ENCODE measurements around the gene PPDPF. TPM values are rescaled to one million over a fixed set of nuclear protein-coding genes. Genes with fewer than 3 reads are reported as not detected.

PPDPF gene
- total RNA-seq, 1 experiment from 2014 or later: 149 TPM

- Mint-ChIP-seq H3K9me3 (no peaks in the 10 kb centered on the region), H3K27me3 (ENCODE audit: low read depth) (no peaks in the 10 kb centered on the region), H3K4me1 (peaks cover 22 to 40% of the 10 kb centered on the region in 2 experiments), H3K27ac (no peak overlapping the region), H3K4me3 (no peak overlapping the region; a peak in 1 of 5 replicates), H3K36me3 (ENCODE audit: insufficient read depth in 1 of 3, low read depth in 3 of 3) (no peaks in the 10 kb centered on the region; a peak in 1 of 7 replicates)
- no peak overlapping the region for H2AFZ ChIP-seq (ENCODE audit: low read length)
- no peak for TF ChIP-seq CTCF (conservative IDR thresholded peaks at IDR 0.05)
- no peak overlapping the region for H3K56ac ChIP-seq (ENCODE audit: insufficient read length, low read depth, low read length)
- no peaks in the 10 kb centered on the region; the same call in 1 of the 2 replicates for H3K4me1 ChIP-seq (ENCODE audit: insufficient read depth, low read length)
- H3T11ph ChIP-seq (ENCODE audit: low read length): no peak overlapping the region
- H2BK5ac ChIP-seq (ENCODE audit: insufficient read length, low read length): no peak overlapping the region
- no peak overlapping the region for H4K5ac ChIP-seq (ENCODE audit: insufficient read length, low read depth, low read length)
- H3K14ac ChIP-seq (ENCODE audit: insufficient read depth, low read length): no peak overlapping the region
- peaks cover 4% of the 10 kb centered on the region for H3K23me2 ChIP-seq (ENCODE audit: insufficient read length, low read depth, low read length, poor library complexity, severe bottlenecking)
- peaks cover 3% of the 10 kb centered on the region for H4K20me1 ChIP-seq (ENCODE audit: control insufficient read depth, insufficient read depth, insufficient read length)
- H2BK15ac ChIP-seq (ENCODE audit: low read depth, low read length): no peak overlapping the region
- no peaks in the 10 kb centered on the region for H3K79me2 ChIP-seq (ENCODE audit: insufficient read depth, low read length)
- WGBS (ENCODE audit: extremely low coverage, insufficient read length, low lambda C conversion rate): no CpG with 5 or more reads among the region's 25 CpGs
- H3K4ac ChIP-seq (ENCODE audit: low read depth, low read length): no peak overlapping the region
- no peak overlapping the region for H3K4me2 ChIP-seq (ENCODE audit: insufficient read depth, insufficient read length, low read length)
- H3K27ac ChIP-seq (ENCODE audit: insufficient read length, low read depth, low read length): no peak overlapping the region
- no peaks in the 10 kb centered on the region for H3K79me1 ChIP-seq (ENCODE audit: insufficient read depth, low read depth, low read length, poor library complexity, severe bottlenecking)
- H2BK20ac ChIP-seq (ENCODE audit: low read depth, low read length, poor library complexity, severe bottlenecking): no peak overlapping the region
- no peak for DNase-seq
- H2BK120ac ChIP-seq (ENCODE audit: low read depth, low read length, poor library complexity, severe bottlenecking): no peak overlapping the region
- H3K18ac ChIP-seq (ENCODE audit: insufficient read length, low read depth, low read length): no peak overlapping the region
- no peak overlapping the region for H2BK12ac ChIP-seq (ENCODE audit: insufficient read length, low read depth, low read length)
- H3K27me3 ChIP-seq (ENCODE audit: insufficient read depth, low read length): no peaks in the 10 kb centered on the region
- no peak overlapping the region for H3K23ac ChIP-seq (ENCODE audit: insufficient read length, low read depth, low read length)
- no peak overlapping the region for H3K9ac ChIP-seq (ENCODE audit: extremely low read depth, insufficient read length, low read length)
- no peak overlapping the region for H4K8ac ChIP-seq (replicated peaks; ENCODE audit: insufficient read length, low read depth, low read length)
- no peak overlapping the region for H2AK5ac ChIP-seq (ENCODE audit: insufficient read length, low read length)
- H4K91ac ChIP-seq (ENCODE audit: insufficient read length, low read depth, low read length): no peak overlapping the region
- no peaks in the 10 kb centered on the region for H3K9me3 ChIP-seq (ENCODE audit: control insufficient read depth, low read depth, low read length)
These were observed 28.5 kb downstream of the PPDPF start for GRCh38 chr20:63549019-63549418.
